Uterus (tissue), 4 donors: ENCODE data around the gene SLC38A11. TPM values are rescaled to one million over a fixed set of nuclear protein-coding genes. Genes with fewer than 3 reads are reported as not detected.

Experiments
- DNase-seq, 2 donors: peaks; one replicate each; pipeline ENCODE4 v3.0.0-alpha.2; 2019 to 2020
- H3K27ac ChIP-seq, 2 donors: fragments of 200-600 bp; sonication (generic); 1 replicate in 1 of 2; 2 replicates in 1 of 2; pipeline ENCODE4 v1.5.1; 2016 to 2018
- H3K27me3 ChIP-seq, 2 donors: fragments of 200-600 bp; sonication (generic); one replicate each; pipeline ENCODE4 v1.5.1; 2018 to 2019; ENCODE audit warnings: control low read depth in 1 of 2
- H3K36me3 ChIP-seq, 2 donors: fragments of 200-600 bp; sonication (generic); one replicate each; pipeline ENCODE4 v1.5.1; 2019; ENCODE audit warnings: control low read depth in 1 of 2
- H3K4me1 ChIP-seq, 2 donors: fragments of 200-600 bp; sonication (generic); one replicate each; pipeline ENCODE4 v1.5.1; 2018 to 2019; ENCODE audit warnings: control low read depth in 1 of 2
- H3K4me3 ChIP-seq, 2 donors: fragments of 200-600 bp; sonication (generic); 1 replicate in 1 of 2; 2 replicates in 1 of 2; pipeline ENCODE4 v1.5.1; 2018 to 2019; ENCODE audit warnings: mild to moderate bottlenecking in 1 of 2
- H3K9me3 ChIP-seq, 2 donors: fragments of 200-600 bp; sonication (generic); one replicate each; pipeline ENCODE4 v1.5.1; 2019; ENCODE audit warnings: control low read depth in 1 of 2
- CTCF ChIP-seq, 4 experiments: fragments of 200-600 bp in 2 of 4; fragments of 450-650 bp in 2 of 4; sonication (generic) in 2 of 4; IDR thresholded peaks; one replicate each; pipeline ENCODE4 v1.5.1; 2016 to 2019; ENCODE audit warnings: antibody characterized with exemption in 4 of 4, mild to moderate bottlenecking in 2 of 4, moderate library complexity in 1 of 4
- POLR2A ChIP-seq, 2 donors: fragments of 450-650 bp; IDR thresholded peaks; one replicate each; pipeline ENCODE4 v1.6.1; 2016; ENCODE audit warnings: antibody characterized with exemption in 2 of 2, mild to moderate bottlenecking in 1 of 2, moderate library complexity in 1 of 2
- intact Hi-C: fragments of 100-400 bp; cut with DNase I; formaldehyde crosslinking; loops from one replicate; pipeline ENCODE4 v1.15.1; 2023; ENCODE audit warnings: low total_unique reads
- total RNA-seq, 4 donors: library from RNA; depleted of rRNA in 3 of 4; stranded (reverse); fragments of >200 nt in 3 of 4; gene quantifications; one replicate each; pipeline versions ENCODE4 v1.1.0 to v1.2.4, GENCODE V29; 2014 to 2023
- donor health status: DM: yes; HTN: yes; CAD: no.

Gene SLC38A11
- total RNA-seq, 4 donors from 2014 or later = under 0.01 to 3.2 (median 1.3) TPM

- no peaks in the 10 kb centered on the region for H3K27me3 ChIP-seq
- H3K9me3 ChIP-seq = no peaks in the 10 kb centered on the region
- H3K36me3 ChIP-seq = no peaks in the 10 kb centered on the region
- TF ChIP-seq CTCF (IDR thresholded peaks at IDR 0.05) (no peak), POLR2A (IDR thresholded peaks at IDR 0.05) (no peak)
- no peak overlapping the region for H3K27ac ChIP-seq
- intact Hi-C loops = no loop called here
- H3K4me3 ChIP-seq = no peak overlapping the region
- H3K4me1 ChIP-seq = no peaks in the 10 kb centered on the region
- DNase-seq = no peak
These were observed 42.3 kb downstream of the SLC38A11 start for GRCh38 chr2:164913011-164913410.

- TF ChIP-seq POLR2A (IDR thresholded peaks at IDR 0.05) = no peak
- no peak for TF ChIP-seq CTCF (IDR thresholded peaks at IDR 0.05)
- no peak overlapping the region for H3K4me3 ChIP-seq
- DNase-seq = no peak
- intact Hi-C loops = no loop called here
- no peaks in the 10 kb centered on the region for H3K27me3 ChIP-seq
- H3K36me3 ChIP-seq = no peaks in the 10 kb centered on the region
- H3K9me3 ChIP-seq = no peaks in the 10 kb centered on the region
- no peaks in the 10 kb centered on the region for H3K4me1 ChIP-seq
- no peak overlapping the region for H3K27ac ChIP-seq
These were observed 43.5 kb downstream of the SLC38A11 start for GRCh38 chr2:164911832-164912231.

- H3K4me3 ChIP-seq = no peak overlapping the region
- no peak for DNase-seq
- intact Hi-C loops = no loop called here
- H3K36me3 ChIP-seq = no peaks in the 10 kb centered on the region
- H3K4me1 ChIP-seq = no peaks in the 10 kb centered on the region
- H3K27me3 ChIP-seq = no peaks in the 10 kb centered on the region
- no peak for TF ChIP-seq POLR2A (IDR thresholded peaks at IDR 0.05)
- no peak for TF ChIP-seq CTCF (IDR thresholded peaks at IDR 0.05)
- H3K27ac ChIP-seq = no peak overlapping the region
- no peaks in the 10 kb centered on the region for H3K9me3 ChIP-seq
These were observed 45.0 kb downstream of the SLC38A11 start for GRCh38 chr2:164910101-164910899.

GRCh38 chr2:164906947-164907346 is 48.4 kb downstream of the SLC38A11 start:
- intact Hi-C loops = no loop called here
- DNase-seq = no peak
- Histone ChIP-seq H3K4me1 (no peaks in the 10 kb centered on the region), H3K27ac (no peak overlapping the region), H3K4me3 (no peak overlapping the region), H3K27me3 (no peaks in the 10 kb centered on the region), H3K9me3 (no peaks in the 10 kb centered on the region), H3K36me3 (no peaks in the 10 kb centered on the region)
- TF ChIP-seq POLR2A (IDR thresholded peaks at IDR 0.05) (no peak), CTCF (IDR thresholded peaks at IDR 0.05) (no peak)

- Histone ChIP-seq H3K27me3 (no peaks in the 10 kb centered on the region), H3K27ac (no peak overlapping the region), H3K4me1 (no peaks in the 10 kb centered on the region), H3K4me3 (no peak overlapping the region), H3K9me3 (no peaks in the 10 kb centered on the region), H3K36me3 (no peaks in the 10 kb centered on the region)
- TF ChIP-seq POLR2A (IDR thresholded peaks at IDR 0.05) (no peak), CTCF (IDR thresholded peaks at IDR 0.05) (no peak)
- DNase-seq = no peak
- intact Hi-C loops = no loop called here
These were observed 50.0 kb downstream of the SLC38A11 start for GRCh38 chr2:164905307-164905706.
